ENCODE measurements around the gene ZNF354B. TPM values are rescaled to one million over a fixed set of nuclear protein-coding genes. Genes with fewer than 3 reads are reported as not detected.

Gene ZNF354B
- total RNA-seq, 1 experiment from 2014 or later = 26.2 TPM

DNA sequence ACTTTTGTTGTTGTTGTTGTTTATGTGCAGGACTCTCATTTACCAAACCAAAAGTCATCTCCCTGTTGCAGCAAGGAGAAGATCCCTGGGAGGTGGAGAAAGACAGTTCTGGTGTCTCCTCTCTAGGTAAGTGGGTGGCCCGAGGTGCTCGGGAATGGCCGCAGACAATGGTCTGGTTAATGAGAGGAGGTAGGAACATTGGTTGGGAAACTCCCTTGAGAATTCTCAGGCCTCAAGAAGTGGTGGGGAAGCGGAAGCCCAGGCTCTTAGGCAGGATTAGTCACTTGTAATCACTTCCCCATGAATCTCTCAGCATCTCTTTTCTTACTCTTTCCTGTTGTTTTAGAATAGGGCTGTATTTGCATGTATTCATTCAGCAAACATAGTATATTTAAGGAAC, 7.2 kb downstream of the ZNF354B start:
- peaks cover 3% of the 10 kb centered on the region; the same call in 1 of the 2 replicates for H3K4me1 Mint-ChIP-seq
- no peak overlapping the region for H3K27ac Mint-ChIP-seq
- ATAC-seq = no peak
- no peak for DNase-seq (ENCODE audit: low spot score)
- H3K27me3 Mint-ChIP-seq (ENCODE audit: low read depth) = no peaks in the 10 kb centered on the region
- H3K4me3 Mint-ChIP-seq = no peak overlapping the region
- POLR2A ChIA-PET = no interaction called here
- CTCF ChIA-PET = no interaction called here
- H3K9me3 Mint-ChIP-seq = no peaks in the 10 kb centered on the region
- TF ChIP-seq RELA (CRISPR knock-in tag; IDR thresholded peaks at IDR 0.05; ENCODE audit: borderline replicate concordance) = no peak
- TF ChIP-seq IRF2 (CRISPR knock-in tag; IDR thresholded peaks at IDR 0.05; ENCODE audit: borderline replicate concordance, low read depth) = no peak
- TF ChIP-seq, protein P1, sequence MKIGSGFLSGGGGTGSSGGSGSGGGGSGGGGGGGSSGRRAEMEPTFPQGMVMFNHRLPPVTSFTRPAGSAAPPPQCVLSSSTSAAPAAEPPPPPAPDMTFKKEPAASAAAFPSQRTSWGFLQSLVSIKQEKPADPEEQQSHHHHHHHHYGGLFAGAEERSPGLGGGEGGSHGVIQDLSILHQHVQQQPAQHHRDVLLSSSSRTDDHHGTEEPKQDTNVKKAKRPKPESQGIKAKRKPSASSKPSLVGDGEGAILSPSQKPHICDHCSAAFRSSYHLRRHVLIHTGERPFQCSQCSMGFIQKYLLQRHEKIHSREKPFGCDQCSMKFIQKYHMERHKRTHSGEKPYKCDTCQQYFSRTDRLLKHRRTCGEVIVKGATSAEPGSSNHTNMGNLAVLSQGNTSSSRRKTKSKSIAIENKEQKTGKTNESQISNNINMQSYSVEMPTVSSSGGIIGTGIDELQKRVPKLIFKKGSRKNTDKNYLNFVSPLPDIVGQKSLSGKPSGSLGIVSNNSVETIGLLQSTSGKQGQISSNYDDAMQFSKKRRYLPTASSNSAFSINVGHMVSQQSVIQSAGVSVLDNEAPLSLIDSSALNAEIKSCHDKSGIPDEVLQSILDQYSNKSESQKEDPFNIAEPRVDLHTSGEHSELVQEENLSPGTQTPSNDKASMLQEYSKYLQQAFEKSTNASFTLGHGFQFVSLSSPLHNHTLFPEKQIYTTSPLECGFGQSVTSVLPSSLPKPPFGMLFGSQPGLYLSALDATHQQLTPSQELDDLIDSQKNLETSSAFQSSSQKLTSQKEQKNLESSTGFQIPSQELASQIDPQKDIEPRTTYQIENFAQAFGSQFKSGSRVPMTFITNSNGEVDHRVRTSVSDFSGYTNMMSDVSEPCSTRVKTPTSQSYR (CRISPR knock-in tag; IDR thresholded peaks at IDR 0.05) = no peak
- TF ChIP-seq ZNF219 (CRISPR knock-in tag; IDR thresholded peaks at IDR 0.05; ENCODE audit: borderline replicate concordance) = no peak
- no peak for TF ChIP-seq GABPB1 (CRISPR knock-in tag; IDR thresholded peaks at IDR 0.05)
- TF ChIP-seq EMX1 (CRISPR knock-in tag; IDR thresholded peaks at IDR 0.05) = no peak
- no peak for TF ChIP-seq NFE2L1 (CRISPR knock-in tag; IDR thresholded peaks at IDR 0.05)
- TF ChIP-seq, protein P2, sequence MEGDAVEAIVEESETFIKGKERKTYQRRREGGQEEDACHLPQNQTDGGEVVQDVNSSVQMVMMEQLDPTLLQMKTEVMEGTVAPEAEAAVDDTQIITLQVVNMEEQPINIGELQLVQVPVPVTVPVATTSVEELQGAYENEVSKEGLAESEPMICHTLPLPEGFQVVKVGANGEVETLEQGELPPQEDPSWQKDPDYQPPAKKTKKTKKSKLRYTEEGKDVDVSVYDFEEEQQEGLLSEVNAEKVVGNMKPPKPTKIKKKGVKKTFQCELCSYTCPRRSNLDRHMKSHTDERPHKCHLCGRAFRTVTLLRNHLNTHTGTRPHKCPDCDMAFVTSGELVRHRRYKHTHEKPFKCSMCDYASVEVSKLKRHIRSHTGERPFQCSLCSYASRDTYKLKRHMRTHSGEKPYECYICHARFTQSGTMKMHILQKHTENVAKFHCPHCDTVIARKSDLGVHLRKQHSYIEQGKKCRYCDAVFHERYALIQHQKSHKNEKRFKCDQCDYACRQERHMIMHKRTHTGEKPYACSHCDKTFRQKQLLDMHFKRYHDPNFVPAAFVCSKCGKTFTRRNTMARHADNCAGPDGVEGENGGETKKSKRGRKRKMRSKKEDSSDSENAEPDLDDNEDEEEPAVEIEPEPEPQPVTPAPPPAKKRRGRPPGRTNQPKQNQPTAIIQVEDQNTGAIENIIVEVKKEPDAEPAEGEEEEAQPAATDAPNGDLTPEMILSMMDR (IDR thresholded peaks at IDR 0.05) = no peak
- TF ChIP-seq MXD4 (CRISPR knock-in tag; IDR thresholded peaks at IDR 0.05; ENCODE audit: borderline replicate concordance) = no peak
- TF ChIP-seq, protein P3, sequence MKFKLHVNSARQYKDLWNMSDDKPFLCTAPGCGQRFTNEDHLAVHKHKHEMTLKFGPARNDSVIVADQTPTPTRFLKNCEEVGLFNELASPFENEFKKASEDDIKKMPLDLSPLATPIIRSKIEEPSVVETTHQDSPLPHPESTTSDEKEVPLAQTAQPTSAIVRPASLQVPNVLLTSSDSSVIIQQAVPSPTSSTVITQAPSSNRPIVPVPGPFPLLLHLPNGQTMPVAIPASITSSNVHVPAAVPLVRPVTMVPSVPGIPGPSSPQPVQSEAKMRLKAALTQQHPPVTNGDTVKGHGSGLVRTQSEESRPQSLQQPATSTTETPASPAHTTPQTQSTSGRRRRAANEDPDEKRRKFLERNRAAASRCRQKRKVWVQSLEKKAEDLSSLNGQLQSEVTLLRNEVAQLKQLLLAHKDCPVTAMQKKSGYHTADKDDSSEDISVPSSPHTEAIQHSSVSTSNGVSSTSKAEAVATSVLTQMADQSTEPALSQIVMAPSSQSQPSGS (CRISPR knock-in tag; IDR thresholded peaks at IDR 0.05; ENCODE audit: borderline replicate concordance, low read depth) = no peak
- TF ChIP-seq, protein P4, sequence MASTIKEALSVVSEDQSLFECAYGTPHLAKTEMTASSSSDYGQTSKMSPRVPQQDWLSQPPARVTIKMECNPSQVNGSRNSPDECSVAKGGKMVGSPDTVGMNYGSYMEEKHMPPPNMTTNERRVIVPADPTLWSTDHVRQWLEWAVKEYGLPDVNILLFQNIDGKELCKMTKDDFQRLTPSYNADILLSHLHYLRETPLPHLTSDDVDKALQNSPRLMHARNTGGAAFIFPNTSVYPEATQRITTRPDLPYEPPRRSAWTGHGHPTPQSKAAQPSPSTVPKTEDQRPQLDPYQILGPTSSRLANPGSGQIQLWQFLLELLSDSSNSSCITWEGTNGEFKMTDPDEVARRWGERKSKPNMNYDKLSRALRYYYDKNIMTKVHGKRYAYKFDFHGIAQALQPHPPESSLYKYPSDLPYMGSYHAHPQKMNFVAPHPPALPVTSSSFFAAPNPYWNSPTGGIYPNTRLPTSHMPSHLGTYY (CRISPR knock-in tag; IDR thresholded peaks at IDR 0.05) = no peak
- no peak for TF ChIP-seq JAZF1 (CRISPR knock-in tag; IDR thresholded peaks at IDR 0.05)
- no peak for TF ChIP-seq HMGA2 (CRISPR knock-in tag; IDR thresholded peaks at IDR 0.05)
- no peak for TF ChIP-seq ESRRA (CRISPR knock-in tag; IDR thresholded peaks at IDR 0.05; ENCODE audit: borderline replicate concordance)
- TF ChIP-seq ZBTB21 (CRISPR knock-in tag; IDR thresholded peaks at IDR 0.05; ENCODE audit: borderline replicate concordance) = no peak
- TF ChIP-seq, protein P5, sequence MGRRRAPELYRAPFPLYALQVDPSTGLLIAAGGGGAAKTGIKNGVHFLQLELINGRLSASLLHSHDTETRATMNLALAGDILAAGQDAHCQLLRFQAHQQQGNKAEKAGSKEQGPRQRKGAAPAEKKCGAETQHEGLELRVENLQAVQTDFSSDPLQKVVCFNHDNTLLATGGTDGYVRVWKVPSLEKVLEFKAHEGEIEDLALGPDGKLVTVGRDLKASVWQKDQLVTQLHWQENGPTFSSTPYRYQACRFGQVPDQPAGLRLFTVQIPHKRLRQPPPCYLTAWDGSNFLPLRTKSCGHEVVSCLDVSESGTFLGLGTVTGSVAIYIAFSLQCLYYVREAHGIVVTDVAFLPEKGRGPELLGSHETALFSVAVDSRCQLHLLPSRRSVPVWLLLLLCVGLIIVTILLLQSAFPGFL (CRISPR knock-in tag; IDR thresholded peaks at IDR 0.05; ENCODE audit: borderline replicate concordance) = no peak
- TF ChIP-seq, protein P6, sequence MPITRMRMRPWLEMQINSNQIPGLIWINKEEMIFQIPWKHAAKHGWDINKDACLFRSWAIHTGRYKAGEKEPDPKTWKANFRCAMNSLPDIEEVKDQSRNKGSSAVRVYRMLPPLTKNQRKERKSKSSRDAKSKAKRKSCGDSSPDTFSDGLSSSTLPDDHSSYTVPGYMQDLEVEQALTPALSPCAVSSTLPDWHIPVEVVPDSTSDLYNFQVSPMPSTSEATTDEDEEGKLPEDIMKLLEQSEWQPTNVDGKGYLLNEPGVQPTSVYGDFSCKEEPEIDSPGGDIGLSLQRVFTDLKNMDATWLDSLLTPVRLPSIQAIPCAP (CRISPR knock-in tag; IDR thresholded peaks at IDR 0.05) = no peak
- no peak for TF ChIP-seq OVOL2 (CRISPR knock-in tag; IDR thresholded peaks at IDR 0.05; ENCODE audit: borderline replicate concordance)
- TF ChIP-seq, protein P7, sequence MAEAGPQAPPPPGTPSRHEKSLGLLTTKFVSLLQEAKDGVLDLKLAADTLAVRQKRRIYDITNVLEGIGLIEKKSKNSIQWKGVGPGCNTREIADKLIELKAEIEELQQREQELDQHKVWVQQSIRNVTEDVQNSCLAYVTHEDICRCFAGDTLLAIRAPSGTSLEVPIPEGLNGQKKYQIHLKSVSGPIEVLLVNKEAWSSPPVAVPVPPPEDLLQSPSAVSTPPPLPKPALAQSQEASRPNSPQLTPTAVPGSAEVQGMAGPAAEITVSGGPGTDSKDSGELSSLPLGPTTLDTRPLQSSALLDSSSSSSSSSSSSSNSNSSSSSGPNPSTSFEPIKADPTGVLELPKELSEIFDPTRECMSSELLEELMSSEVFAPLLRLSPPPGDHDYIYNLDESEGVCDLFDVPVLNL (CRISPR knock-in tag; IDR thresholded peaks at IDR 0.05; ENCODE audit: borderline replicate concordance, low read depth) = no peak
- TF ChIP-seq NR3C1 (CRISPR knock-in tag; conservative IDR thresholded peaks at IDR 0.05; ENCODE audit: low read depth) = no peak
- H3K36me3 Mint-ChIP-seq = peaks cover 58% of the 10 kb centered on the region
